Measurements from ENCODE around the gene CRELD1. TPM values are rescaled to one million over a fixed set of nuclear protein-coding genes. Genes with fewer than 3 reads are reported as not detected.

CRELD1 gene
- total and polyA plus RNA-seq, 2 of the 13 experiments (the other 11 are each of a cell fraction or from before 2014, with no cell fraction given) = 27.1 to 61.9 TPM

GRCh38 chr3:9915254-9916141, 18.1 kb upstream of the CRELD1 start (continued):
- TF ChIP-seq ZNF605 (CRISPR knock-in tag; IDR thresholded peaks at IDR 0.05) (no peak), YY1 (IDR thresholded peaks at IDR 0.05; ENCODE audit: insufficient read depth, insufficient replicate concordance, low read depth, low read length) (peak; percentile 57), LBX2 (CRISPR knock-in tag; IDR thresholded peaks at IDR 0.05; ENCODE audit: borderline replicate concordance) (peak; percentile 85; the same call in 1 of the 2 replicates), ARNTL (CRISPR knock-in tag; IDR thresholded peaks at IDR 0.05) (no peak), ZNF484 (CRISPR knock-in tag; IDR thresholded peaks at IDR 0.05; ENCODE audit: borderline replicate concordance, low read depth) (no peak), HNF4A (CRISPR knock-in tag; IDR thresholded peaks at IDR 0.05) (peak; percentile 24; the same call in 1 of the 2 replicates), ZNF263 (CRISPR knock-in tag; IDR thresholded peaks at IDR 0.05) (peak; percentile 90), ZNF281 (CRISPR knock-in tag; IDR thresholded peaks at IDR 0.05; ENCODE audit: borderline replicate concordance) (no peak; the same call in 1 of the 2 replicates), ZNF644 (CRISPR knock-in tag; IDR thresholded peaks at IDR 0.05; ENCODE audit: low read depth) (no peak), ZNF562 (CRISPR knock-in tag; IDR thresholded peaks at IDR 0.05; ENCODE audit: borderline replicate concordance) (0 out of 2 replicates have a peak, but pooled peaks have one; percentile 37), FOXM1 (CRISPR knock-in tag; IDR thresholded peaks at IDR 0.05) (peak; percentile 84), SP1 (IDR thresholded peaks at IDR 0.05) (no peak), SP1 (CRISPR knock-in tag; IDR thresholded peaks at IDR 0.05) (0 out of 2 replicates have a peak, but pooled peaks have one; percentile 55), ZNF512B (CRISPR knock-in tag; IDR thresholded peaks at IDR 0.05; ENCODE audit: borderline replicate concordance) (no peak), ZNF737 (CRISPR knock-in tag; IDR thresholded peaks at IDR 0.05; ENCODE audit: borderline replicate concordance) (no peak; the same call in 1 of the 2 replicates), RBFOX2 (IDR thresholded peaks at IDR 0.05; ENCODE audit: low read depth, low read length) (peak; percentile 92), ZFYVE20 (CRISPR knock-in tag; IDR thresholded peaks at IDR 0.05; ENCODE audit: borderline replicate concordance, low read depth) (peak; percentile 55; the same call in 1 of the 2 replicates), CEBPB (IDR thresholded peaks at IDR 0.05; ENCODE audit: borderline replicate concordance, low read depth, low read length) (no peak), BCL6 (CRISPR knock-in tag; IDR thresholded peaks at IDR 0.05) (no peak; the same call in 1 of the 2 replicates), ADNP (CRISPR knock-in tag; IDR thresholded peaks at IDR 0.05) (no peak), ZNF7 (CRISPR knock-in tag; IDR thresholded peaks at IDR 0.05) (no peak), ZBTB43 (CRISPR knock-in tag; conservative IDR thresholded peaks at IDR 0.05) (peak; percentile 86)
